Naive B cell (primary cell): Measurements from ENCODE around the gene METRNL. TPM values are rescaled to one million over a fixed set of nuclear protein-coding genes. Genes with fewer than 3 reads are reported as not detected.
"Not testable (repeated sequence)": the region's sequence is repeated elsewhere in the genome, so short reads cannot be mapped to it uniquely, and the experiment has no call there.

Source experiments
- ATAC-seq, 2 donors: fragments of 150-1000 bp; cut with Tn5 transposase; 2 replicates each; pipeline ENCODE4 v1.10.0; 2021; ENCODE audit warnings: low read depth in 2 of 2, mild to moderate bottlenecking in 2 of 2, moderate library complexity in 2 of 2
- DNase-seq: peaks from one replicate; pipeline ENCODE4 v3.0.0; 2022
- H3K27ac Mint-ChIP-seq, 6 donors: one replicate each; pipeline ENCODE4 v1.8.0; 2020 to 2022; ENCODE audit warnings: mild to moderate bottlenecking in 6 of 6, mixed read lengths in 6 of 6, moderate library complexity in 5 of 6, inconsistent platforms in 2 of 6
- H3K27me3 Mint-ChIP-seq, 3 donors: one replicate each; pipeline ENCODE4 v1.8.0; 2021 to 2022; ENCODE audit warnings: mixed read lengths in 3 of 3, mild to moderate bottlenecking in 1 of 3
- H3K36me3 Mint-ChIP-seq, 2 donors: one replicate each; pipeline ENCODE4 v1.8.0; 2020 to 2022; ENCODE audit warnings: mixed read lengths in 2 of 2, inconsistent platforms in 1 of 2, mild to moderate bottlenecking in 1 of 2
- H3K4me1 Mint-ChIP-seq, 3 donors: one replicate each; pipeline ENCODE4 v1.8.0; 2020 to 2022; ENCODE audit warnings: mixed read lengths in 3 of 3, inconsistent platforms in 1 of 3, mild to moderate bottlenecking in 1 of 3, moderate library complexity in 1 of 3
- H3K4me3 Mint-ChIP-seq, 8 donors: one replicate each; pipeline ENCODE4 v1.8.0; 2020 to 2022; ENCODE audit warnings: mild to moderate bottlenecking in 8 of 8, mixed read lengths in 8 of 8, moderate library complexity in 8 of 8, inconsistent platforms in 2 of 8
- H3K9me3 Mint-ChIP-seq, 7 donors: one replicate each; pipeline ENCODE4 v1.8.0; 2020 to 2022; ENCODE audit warnings: mixed read lengths in 7 of 7, mild to moderate bottlenecking in 5 of 7, inconsistent platforms in 2 of 7, moderate library complexity in 1 of 7
- polyA plus RNA-seq, 6 donors: library from polyadenylated mRNA; unstranded; fragments of 300-500 nt; fragmentation: Illumina TruSeq; gene quantifications; one replicate each; pipeline ENCODE4 v1.2.3, GENCODE V29; 2021; ENCODE audit warnings: low read depth in 6 of 6

METRNL gene
- polyA plus RNA-seq, 6 donors from 2014 or later: 0.69 to 4.5 (median 1.4) TPM

DNA sequence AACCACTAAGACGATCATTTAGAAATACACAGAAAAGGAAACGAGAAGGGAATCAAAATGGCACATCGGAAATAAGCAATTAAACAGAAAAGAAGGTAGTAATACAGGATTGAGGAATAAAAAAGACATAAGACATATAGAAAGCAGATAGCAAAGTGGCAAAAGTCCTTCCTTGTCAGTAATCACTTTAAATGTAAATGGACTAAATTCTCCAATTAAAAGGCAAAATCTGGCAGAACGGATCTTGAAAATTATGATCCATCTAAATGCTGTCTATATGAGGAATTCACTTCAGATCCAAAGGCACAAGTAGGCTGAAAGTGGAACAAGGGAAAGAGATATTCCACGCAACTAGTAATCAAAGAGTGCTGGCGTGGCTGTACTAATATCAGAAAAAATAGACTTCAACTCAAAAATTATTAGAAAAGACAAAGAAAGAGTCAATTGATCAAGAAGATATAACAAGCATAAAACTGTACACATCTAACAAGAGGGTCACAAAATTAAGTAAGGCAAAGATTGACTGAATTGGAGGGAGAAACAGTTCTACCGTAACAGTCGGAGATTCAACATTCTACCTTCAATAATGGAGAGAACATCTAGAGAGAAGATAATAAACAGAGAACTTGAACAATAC lies 36.8 kb upstream of the METRNL start:
- Mint-ChIP-seq H3K36me3 (peaks cover 31 to 33% of the 10 kb centered on the region in 2 donors), H3K27ac (peak overlapping the region in 2 of 6 donors; percentile 23 to 83), H3K27me3 (no peaks in the 10 kb centered on the region), H3K4me1 (peaks cover 0 to 3% (median 0%) of the 10 kb centered on the region in 3 donors), H3K4me3 (no peak overlapping the region), H3K9me3 (peaks cover 9 to 28% (median 18%) of the 10 kb centered on the region in 7 donors)
- ATAC-seq: no peak
- DNase-seq: no peak

DNA sequence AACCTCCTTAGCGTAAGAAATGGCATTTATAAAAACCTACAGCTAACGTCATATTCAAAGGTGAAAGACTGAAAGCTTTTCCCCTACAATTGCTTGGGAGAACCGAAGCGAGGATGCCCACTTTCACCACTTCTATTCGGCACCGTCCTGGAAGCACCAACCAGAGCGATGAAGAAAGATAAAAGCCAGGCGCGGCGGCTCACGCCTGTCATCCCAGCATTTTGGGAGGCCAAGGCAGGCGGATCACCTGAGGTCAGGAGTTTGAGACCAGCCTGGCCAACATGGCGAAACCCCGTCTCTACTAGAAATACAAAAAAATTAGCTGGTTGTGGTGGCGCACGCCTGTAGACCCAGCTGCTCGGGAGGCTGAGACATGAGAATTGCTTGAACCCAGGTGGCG lies 34.9 kb upstream of the METRNL start:
- H3K9me3 Mint-ChIP-seq: peaks cover 9 to 28% (median 18%) of the 10 kb centered on the region in 7 donors
- H3K36me3 Mint-ChIP-seq: peaks cover 31 to 33% of the 10 kb centered on the region in 2 donors
- ATAC-seq, H3K27me3 Mint-ChIP-seq, H3K27ac Mint-ChIP-seq, DNase-seq, H3K4me3 Mint-ChIP-seq: not testable (repeated sequence)
- H3K4me1 Mint-ChIP-seq: peaks cover 3 to 16% (median 16%) of the 10 kb centered on the region in 3 donors

DNA sequence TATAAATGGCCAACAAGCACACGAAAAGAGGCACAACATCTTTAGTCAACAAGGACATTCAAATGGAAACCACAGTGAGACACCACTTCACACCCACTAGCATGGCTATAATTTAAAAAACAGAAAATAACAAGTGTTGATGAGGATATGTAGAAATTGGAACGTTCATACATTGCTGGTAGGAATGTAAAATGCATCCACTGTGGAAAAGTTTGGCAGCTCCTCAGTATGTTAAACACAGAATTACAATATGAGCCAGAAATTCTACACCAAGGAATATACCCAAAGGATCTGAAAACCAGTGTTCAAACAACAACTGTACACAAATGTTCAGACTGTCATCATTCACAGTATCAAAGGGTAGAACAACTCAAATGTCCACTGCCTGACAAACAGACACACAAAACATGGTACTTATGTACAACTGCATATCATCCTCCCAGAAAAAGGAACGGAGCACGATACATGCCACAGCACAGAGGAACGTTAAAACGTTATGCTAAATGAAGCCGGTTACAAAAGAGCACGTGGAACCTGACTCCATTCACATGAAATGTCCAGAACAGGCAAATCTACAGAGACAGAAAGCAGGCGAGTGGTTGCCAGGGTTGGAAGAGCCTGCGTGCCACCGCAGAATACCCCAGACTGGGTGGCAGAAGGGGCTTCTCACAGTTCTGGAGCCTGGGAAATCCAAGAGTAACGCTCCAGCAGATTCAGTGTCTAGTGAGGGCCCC lies 32.8 kb upstream of the METRNL start:
- Mint-ChIP-seq H3K9me3 (peaks cover 2 to 14% (median 9%) of the 10 kb centered on the region in 7 donors), H3K4me1 (peaks cover 10 to 27% (median 26%) of the 10 kb centered on the region in 3 donors), H3K36me3 (peaks cover 23% of the 10 kb centered on the region in 2 donors), H3K27me3 (no peaks in the 10 kb centered on the region), H3K27ac (peak overlapping the region in 2 of 6 donors; percentile 34 to 67), H3K4me3 (no peak overlapping the region)
- ATAC-seq (no peak), DNase-seq (no peak)

DNA sequence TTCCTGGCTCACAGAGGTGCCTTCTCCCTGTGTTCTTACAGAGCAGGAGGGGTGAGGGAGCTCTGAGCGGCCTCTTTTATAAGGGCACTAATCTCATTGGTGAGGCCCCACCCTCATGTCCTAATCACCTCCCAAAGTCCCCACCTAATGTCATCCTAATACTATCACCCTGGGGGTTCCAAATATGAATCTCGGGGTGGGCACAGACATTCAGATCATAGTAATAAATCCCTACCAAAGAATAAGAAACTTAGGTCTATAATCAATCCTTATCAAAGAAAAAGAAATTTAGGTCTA lies 32.3 kb upstream of the METRNL start:
- no peak overlapping the region for H3K27ac Mint-ChIP-seq
- H3K27me3 Mint-ChIP-seq: no peaks in the 10 kb centered on the region
- H3K4me1 Mint-ChIP-seq: peaks cover 10 to 30% (median 27%) of the 10 kb centered on the region in 3 donors

DNA sequence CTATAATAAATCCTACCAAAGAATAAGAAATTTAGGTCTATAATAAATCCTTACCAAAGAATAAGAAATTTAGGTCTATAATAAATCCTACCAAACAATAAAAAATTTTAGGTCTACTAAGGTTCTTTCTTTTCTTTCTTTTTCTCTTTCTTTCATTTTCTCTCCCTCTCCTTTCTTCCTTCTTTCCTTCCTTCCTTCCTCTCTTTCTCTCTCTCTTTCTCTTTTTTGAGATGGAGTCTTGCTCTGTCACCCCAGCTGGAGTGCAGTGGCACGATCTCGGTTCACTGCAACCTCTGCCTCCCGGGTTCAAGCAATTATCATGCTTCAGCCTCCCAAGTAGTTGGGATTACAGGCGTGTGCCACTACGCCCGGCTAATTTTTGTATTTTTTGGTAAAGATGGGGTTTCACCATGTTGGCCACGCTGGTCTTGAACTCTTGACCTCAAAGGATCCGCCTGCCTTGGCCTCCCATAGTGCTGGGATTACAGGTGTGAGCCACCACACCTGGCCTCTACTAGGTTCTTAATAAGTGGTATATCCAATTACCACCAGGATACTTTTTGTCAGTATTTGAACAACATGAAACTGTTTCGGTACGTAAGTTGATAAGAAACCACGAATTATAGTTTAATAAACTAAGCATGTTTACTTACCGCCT lies 31.5 kb upstream of the METRNL start:
- not testable (repeated sequence) for ATAC-seq, H3K9me3 Mint-ChIP-seq, H3K27me3 Mint-ChIP-seq, DNase-seq
- peaks cover 10 to 31% (median 27%) of the 10 kb centered on the region in 3 donors for H3K4me1 Mint-ChIP-seq
- peaks cover 10% of the 10 kb centered on the region in 2 donors for H3K36me3 Mint-ChIP-seq
- H3K4me3 Mint-ChIP-seq: peak overlapping the region in 4 of 8 donors; percentile 60 to 66 (median 63)
- H3K27ac Mint-ChIP-seq: peak overlapping the region in 4 of 6 donors; percentile 26 to 85 (median 60)

More for the DNA sequence above, 32.3 kb upstream of the METRNL start:
- Mint-ChIP-seq H3K4me3 (peak overlapping the region in 1 of 8 donors; percentile 16), H3K9me3 (peaks cover 0 to 10% (median 8%) of the 10 kb centered on the region in 7 donors), H3K36me3 (peaks cover 18% of the 10 kb centered on the region in 2 donors)
- DNase-seq: no peak
- ATAC-seq: no peak

DNA sequence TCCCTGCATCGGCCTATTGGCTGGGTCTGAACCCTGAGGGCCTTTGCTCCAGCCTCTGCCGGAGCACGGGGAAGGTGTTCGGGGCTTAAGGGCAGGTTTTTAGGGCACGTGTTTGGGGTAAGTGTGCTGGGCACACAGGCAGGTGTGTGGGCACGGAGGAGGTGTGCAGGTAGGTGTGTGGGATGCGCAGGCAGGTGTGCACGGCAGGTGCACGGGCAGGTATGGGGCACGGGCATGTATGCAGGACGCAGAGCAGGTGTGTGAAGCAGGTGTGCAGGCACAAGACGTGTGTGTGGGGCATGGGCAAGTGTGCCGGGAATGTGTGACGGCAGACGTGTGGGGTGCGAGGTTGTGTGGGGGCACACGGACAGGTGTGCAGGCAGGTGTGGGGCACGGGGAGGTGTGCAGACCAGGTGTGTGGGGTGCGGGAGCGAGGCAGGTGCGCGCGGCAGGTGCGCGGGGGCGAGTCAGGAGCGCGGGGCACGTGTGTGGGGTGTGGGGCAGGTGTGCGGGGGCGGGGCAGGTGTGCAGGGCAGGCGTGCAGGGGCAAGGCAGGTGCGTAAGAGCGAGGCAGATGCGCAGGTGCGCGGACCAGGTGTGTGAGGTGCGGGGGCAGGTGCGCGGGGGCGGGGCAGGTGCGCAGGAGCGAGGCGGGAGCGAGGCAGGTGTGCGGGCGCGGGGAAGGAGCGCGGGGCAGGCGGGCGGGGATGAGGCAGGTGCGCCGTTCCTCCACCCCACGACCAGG lies 28.6 kb upstream of the METRNL start:
- DNase-seq: no peak
- H3K9me3 Mint-ChIP-seq: peaks cover 0 to 5% (median 3%) of the 10 kb centered on the region in 7 donors
- peak overlapping the region; percentile 71 to 95 (median 91) for H3K27ac Mint-ChIP-seq
- peaks cover 4 to 8% of the 10 kb centered on the region in 2 donors for H3K36me3 Mint-ChIP-seq
- no peaks in the 10 kb centered on the region for H3K27me3 Mint-ChIP-seq
- peak overlapping the region; percentile 83 to 92 (median 86) for H3K4me3 Mint-ChIP-seq
- no peak for ATAC-seq
- peaks cover 15 to 38% (median 34%) of the 10 kb centered on the region in 3 donors for H3K4me1 Mint-ChIP-seq

DNA sequence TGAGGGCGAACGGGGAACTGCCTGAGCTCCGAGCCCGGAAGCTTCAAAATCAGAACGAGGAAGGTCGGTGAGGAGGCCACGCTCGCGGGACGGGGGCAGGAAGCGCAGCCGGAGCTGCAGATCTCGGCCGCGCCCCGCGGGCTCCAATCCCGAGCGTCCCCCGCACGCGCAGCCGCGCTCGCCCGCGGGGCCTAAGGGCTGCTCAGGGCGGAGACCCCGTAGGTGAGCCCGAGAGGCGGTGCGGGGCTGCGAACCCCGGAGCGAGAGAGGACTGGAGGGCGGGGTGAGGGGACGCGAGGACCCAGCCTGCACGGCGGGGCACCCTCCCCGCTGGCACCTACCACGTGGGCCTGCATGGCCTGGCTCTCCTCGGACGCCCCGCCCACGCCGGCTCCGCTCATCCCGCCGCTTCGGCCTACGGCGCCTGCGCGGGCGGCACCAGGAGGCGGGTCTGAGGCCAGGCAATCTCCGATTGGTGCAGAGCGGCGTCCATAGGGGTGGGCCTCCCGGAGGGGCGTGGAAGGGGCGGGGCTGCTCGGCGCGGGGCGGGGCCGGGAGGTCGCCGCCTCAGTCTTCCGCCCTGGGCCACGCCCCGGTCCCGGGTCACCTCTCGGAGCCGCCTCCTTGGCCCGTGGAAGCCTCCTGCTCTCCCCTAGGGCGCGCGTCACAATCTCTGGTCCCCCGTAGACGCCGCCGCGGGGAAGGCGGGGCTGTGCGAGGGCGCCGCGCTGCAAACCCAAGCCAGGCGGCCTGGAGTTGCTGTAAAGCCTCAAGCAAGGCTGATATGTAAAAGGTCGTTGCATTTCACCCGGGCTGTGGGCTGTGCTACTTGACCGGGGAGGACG lies 27.8 kb upstream of the METRNL start:
- H3K27me3 Mint-ChIP-seq: no peaks in the 10 kb centered on the region
- H3K27ac Mint-ChIP-seq: peak overlapping the region; percentile 72 to 96 (median 92)
- peaks cover 2 to 6% of the 10 kb centered on the region in 2 donors for H3K36me3 Mint-ChIP-seq
- DNase-seq (peak; percentile 98), ATAC-seq (peak; percentile 78 to 80)
- H3K9me3 Mint-ChIP-seq: peaks cover 0 to 4% (median 2%) of the 10 kb centered on the region in 7 donors
- peak overlapping the region; percentile 75 to 91 (median 86) for H3K4me3 Mint-ChIP-seq
- peaks cover 14 to 38% (median 34%) of the 10 kb centered on the region in 3 donors for H3K4me1 Mint-ChIP-seq

DNA sequence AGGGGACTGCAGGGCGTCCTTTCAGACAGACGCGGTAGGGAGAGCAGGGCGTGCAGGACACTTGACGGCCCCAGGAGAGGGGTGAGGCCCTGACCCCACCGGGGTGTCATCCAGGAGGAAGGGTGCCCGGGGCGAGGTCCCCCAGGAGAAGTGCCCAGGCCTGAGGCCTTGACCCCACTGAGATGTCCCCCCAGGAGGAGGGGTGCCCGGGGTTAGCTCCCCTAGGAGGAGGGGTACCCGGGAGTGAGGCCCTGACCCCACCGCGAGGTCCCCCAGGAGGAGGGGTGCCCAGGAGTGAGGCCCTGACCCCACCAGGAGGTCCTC lies 27.2 kb upstream of the METRNL start:
- ATAC-seq (no peak), DNase-seq (no peak)
- Mint-ChIP-seq H3K9me3 (no peaks in the 10 kb centered on the region), H3K4me1 (peaks cover 12 to 38% (median 34%) of the 10 kb centered on the region in 3 donors), H3K36me3 (no peaks in the 10 kb centered on the region), H3K27me3 (peaks cover 0 to under 1% (median 0%) of the 10 kb centered on the region in 3 donors), H3K27ac (peak overlapping the region; percentile 72 to 96 (median 92)), H3K4me3 (peak overlapping the region; percentile 54 to 91 (median 82))

DNA sequence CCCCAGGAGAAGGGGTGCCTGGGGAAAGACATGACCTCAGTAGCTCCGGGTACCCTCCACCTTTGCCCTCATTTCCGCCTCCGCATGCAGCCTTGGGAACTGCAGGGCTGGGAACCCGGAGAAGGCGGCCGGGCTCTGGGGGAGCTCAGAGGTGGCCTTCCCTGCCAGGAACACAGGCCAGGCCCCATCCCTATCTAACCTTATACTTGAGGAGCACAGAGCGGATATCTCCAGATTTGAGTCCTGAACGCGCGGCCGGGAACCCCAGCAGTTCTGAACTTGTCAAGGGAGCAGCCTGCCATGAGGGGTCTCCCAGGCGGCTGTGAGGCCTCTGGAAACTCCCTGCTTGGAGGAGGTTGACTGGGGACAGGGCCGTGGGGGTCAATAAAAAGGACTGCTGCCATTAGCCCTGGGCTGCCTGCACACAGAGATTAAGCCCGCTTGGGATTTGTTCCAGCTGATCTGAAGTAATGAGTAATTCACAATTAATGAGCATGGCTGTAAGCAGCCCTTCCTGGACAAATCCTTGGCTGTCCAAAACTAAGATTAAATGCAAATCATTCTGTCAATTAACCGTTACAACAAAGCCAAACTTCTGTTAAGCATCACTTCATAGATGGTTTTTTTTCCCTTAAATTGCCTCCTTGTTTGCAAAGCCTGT lies 26.3 kb upstream of the METRNL start:
- ATAC-seq: no peak
- no peak for DNase-seq
- H3K27me3 Mint-ChIP-seq: peaks cover 0 to 6% (median 0%) of the 10 kb centered on the region in 3 donors
- H3K36me3 Mint-ChIP-seq: no peaks in the 10 kb centered on the region
- H3K4me1 Mint-ChIP-seq: peaks cover 12 to 35% (median 30%) of the 10 kb centered on the region in 3 donors
- H3K9me3 Mint-ChIP-seq: no peaks in the 10 kb centered on the region
- H3K27ac Mint-ChIP-seq: peak overlapping the region in 4 of 6 donors; percentile 23 to 91 (median 73)
- H3K4me3 Mint-ChIP-seq: peak overlapping the region in 1 of 8 donors; percentile 26

DNA sequence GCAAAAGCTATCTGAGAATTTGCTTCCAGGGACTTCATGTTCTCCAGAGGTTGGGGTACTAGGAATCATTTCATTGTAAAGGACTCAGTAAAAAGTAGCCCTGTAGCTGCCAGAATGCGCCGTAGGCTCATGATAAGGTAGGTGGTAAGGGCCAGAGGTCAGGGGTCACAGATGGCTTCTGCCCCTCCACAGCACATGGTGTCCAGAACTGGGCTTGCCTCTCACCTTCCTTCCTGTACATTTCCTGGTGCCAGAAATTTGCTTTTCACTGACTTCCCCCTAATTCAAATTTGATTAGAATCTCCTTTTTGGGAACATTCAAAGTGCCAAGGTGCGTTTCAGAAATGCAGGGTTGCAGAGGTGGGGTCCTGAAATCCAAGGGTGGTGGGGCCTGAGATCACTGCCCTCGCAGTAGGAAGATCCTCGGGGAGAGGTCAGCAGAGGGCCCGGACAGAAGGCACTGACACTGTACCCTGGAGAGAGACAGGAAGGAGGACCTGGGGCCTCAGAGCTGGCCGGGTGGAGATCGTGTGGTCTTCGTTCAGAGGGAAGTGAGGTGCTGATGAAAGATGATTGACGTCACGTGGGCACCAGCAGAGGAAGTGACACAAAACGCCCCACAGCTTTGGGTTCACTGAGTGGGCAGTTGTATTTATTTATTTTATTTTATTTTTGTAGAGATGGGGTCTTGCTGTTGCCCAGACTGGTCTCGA lies 25.5 kb upstream of the METRNL start:
- Mint-ChIP-seq H3K9me3 (no peaks in the 10 kb centered on the region), H3K4me3 (peak overlapping the region in 3 of 8 donors; percentile 1 to 20 (median 16)), H3K27ac (peak overlapping the region in 5 of 6 donors; percentile 45 to 91 (median 68)), H3K27me3 (peaks cover 0 to 12% (median 0%) of the 10 kb centered on the region in 3 donors), H3K36me3 (no peaks in the 10 kb centered on the region), H3K4me1 (peaks cover 16 to 28% (median 22%) of the 10 kb centered on the region in 3 donors)
- peak; percentile 29 for DNase-seq
- ATAC-seq: peak in 1 of 2 donors; percentile 6

DNA sequence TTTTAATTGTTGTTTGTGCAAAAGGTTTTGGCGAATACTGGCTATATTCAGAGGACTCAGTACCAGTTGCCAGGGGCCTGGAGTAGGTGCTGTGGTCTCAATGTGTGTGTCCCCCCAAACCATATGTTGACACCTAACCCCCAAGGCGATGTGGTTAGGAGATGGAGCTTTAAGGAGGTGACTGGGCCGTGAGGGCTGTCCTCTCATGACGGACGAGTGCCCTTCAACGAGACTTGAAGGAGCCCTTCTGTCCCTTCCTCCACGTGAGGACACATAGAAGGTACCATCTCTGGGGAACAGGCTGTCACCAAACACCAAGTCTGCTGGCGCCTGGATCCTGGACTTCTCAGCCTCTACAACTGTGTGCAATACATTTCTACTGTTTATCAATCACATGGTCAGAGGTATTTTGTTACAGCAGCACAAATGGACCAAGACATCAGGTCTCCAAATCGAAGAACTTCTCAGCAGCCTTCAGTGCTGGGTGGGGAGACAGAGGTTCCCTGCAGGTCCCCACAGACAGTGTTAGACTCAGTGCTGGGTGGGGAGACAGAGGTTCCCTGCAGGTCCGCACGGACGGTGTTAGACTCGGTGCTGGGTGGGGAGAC lies 24.8 kb upstream of the METRNL start:
- ATAC-seq (no peak), DNase-seq (no peak)
- Mint-ChIP-seq H3K9me3 (no peaks in the 10 kb centered on the region), H3K27ac (peak overlapping the region in 2 of 6 donors; percentile 58 to 91), H3K36me3 (no peaks in the 10 kb centered on the region), H3K27me3 (peaks cover 0 to 14% (median 0%) of the 10 kb centered on the region in 3 donors), H3K4me3 (no peak overlapping the region), H3K4me1 (peaks cover 16 to 22% (median 17%) of the 10 kb centered on the region in 3 donors)
